ENCODE results near the gene DMGDH.

GRCh38 chr5:78979909-78980308 lies 89.6 kb downstream of the DMGDH start:
- TF ChIP-seq CTCF (IDR thresholded peaks at IDR 0.05): no peak
- no peak for TF ChIP-seq EZH2phosphoT487 (IDR thresholded peaks at IDR 0.05)
- TF ChIP-seq EZH2 (IDR thresholded peaks at IDR 0.05): no peak

Measured in neural progenitor cell (in vitro differentiated cells).